Epidermal melanocyte (primary cell): ENCODE measurements around the gene ADGRB3.
"Not testable (repeated sequence)": the region's sequence is repeated elsewhere in the genome, so short reads cannot be mapped to it uniquely, and the experiment has no call there.

Source experiments
- DNase-seq: peaks from one replicate; pipeline ENCODE4 v3.0.0; 2011; ENCODE audit warnings: low spot score; ENCODE audit not compliant: insufficient read length

Gene ADGRB3

DNA sequence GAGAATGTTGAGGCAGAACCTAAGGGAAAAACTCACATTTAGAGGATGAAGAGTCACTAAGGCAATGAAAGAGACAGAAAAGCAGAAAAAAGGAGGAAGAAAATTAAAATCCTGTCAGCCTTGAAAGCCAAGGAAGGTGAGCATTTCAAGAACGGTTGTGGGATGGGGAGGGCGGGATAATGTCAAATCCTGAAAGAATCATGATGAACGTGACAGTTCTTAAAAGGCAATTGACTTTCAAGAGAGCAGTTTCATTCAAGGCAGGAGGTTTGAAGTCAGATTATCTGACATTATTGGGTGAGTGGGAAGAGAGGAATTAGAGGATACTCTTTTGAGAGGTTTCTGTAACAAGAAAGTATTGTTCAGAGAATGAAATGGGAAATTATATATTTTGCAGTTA is 284.5 kb downstream of the ADGRB3 start:
- no peak for DNase-seq

GRCh38 chr6:68941345-68941744 is 306.3 kb downstream of the ADGRB3 start:
- no peak for DNase-seq

DNA sequence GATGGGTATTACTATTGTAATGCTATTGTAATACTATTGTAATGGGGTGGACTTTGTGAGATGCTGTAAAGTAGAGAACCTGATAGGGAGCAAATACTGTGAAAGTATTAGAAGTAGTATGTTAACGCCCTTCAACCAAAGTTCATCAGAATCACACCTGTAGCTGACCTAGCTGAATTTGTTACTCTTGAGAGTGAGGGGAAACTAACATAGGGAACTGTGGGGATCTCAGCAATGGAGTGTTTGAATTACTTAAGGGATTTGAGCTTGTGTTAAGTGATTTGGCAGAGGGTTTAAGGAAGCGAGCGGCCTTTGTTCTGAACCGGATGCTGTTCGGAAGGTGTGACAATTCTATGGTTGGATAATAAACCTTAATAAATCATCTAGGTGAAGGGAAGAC is 312.6 kb downstream of the ADGRB3 start:
- DNase-seq, result no peak

DNA sequence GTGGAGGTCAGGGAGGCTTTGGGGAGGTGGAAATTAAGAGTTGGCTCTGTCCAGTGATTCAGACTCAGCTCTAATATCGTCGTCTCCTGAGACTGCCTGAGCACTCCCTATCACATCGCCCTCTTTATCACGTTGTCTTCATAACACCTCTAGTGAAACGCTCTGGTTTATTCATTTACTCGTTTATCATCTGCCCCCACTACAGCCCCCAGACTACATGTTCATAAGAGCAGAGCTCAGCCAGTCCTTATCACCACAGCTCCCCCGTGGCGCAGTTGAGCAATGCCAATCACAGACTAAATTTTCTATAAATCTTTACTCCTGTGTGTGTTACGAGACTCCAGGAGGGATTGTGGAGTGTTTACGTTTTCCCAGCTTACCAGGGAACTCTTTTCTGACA is 316.2 kb downstream of the ADGRB3 start:
- no peak for DNase-seq

DNA sequence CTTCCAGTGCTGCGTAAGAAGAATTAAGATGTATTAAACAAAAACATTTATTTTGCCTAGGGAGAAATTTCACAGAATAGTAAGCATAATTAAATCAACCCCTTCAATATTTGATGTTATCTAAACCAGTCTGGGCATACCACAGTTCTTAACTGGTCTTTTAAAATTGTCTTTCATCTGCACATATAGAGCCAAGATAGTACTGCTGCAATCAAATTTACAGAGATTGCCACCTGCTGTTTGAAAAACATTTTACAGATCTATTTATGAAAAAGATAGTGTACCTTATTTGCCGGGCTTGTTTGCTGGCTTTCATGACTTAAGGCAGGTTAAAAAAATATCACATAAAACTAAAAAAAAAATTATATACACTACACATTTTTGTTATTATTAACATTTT is 323.2 kb downstream of the ADGRB3 start:
- DNase-seq, result no peak

GRCh38 chr6:68967549-68968300 is 332.6 kb downstream of the ADGRB3 start:
- no peak for DNase-seq

DNA sequence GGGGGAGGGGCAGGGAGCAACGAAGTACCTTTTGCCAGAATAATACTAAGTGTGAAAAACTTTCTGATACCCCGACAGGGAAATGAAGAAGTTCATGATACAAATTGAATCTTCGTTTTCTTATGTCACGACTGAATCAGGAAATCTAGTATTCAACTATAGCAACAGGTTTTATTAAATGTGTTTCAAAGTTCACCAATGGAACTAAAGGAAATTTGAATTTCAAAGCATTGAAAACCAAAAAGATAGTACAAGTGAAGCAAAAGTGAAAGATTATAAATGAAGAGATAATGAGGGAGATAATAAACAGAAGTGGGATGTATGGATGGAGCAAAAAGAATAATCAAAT is 333.2 kb downstream of the ADGRB3 start:
- DNase-seq, result no peak

GRCh38 chr6:68973066-68973465 is 338.0 kb downstream of the ADGRB3 start:
- no peak for DNase-seq

DNA sequence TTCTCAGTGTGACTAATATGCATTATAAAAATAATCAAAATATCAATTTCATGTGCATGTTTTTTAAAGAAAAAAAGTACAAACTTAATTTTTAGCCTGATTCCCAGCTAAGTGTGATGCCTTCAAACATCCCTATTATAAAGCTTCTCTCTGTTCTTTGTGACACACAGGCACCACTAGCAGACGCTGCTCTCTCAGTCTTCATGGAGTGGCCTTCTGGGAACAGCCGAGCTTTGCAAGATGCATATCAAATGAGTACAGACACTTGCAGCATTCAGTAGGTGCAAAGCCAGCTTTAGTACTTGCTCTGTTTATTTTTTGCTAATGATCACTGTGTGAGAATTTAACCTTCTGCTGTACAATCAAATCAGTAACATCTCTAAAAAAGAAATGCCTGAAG is 340.0 kb downstream of the ADGRB3 start:
- DNase-seq, result no peak

DNA sequence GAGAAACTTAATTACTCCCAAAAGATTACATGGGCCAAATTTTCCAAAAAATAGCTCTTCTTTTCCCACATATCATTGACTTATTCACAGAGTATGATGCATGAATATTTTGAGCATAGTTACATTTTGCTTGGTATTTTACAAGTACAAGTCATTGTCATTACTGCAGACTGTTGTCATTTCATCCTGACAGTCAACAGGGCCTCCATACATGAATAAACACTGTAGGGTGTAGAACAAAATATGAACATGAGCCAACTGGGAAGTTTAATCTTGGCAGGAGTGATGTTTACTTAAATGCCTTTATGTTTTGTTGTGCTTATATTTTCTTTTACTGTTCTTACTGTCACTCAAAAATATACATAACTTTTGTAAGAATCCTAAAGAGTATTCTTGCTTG is 340.7 kb downstream of the ADGRB3 start:
- no peak for DNase-seq

GRCh38 chr6:68976260-68976659 is 341.2 kb downstream of the ADGRB3 start:
- DNase-seq, result no peak

- DNase-seq, result no peak
Measured at GRCh38 chr6:68978411-68978810, 343.3 kb downstream of the ADGRB3 start.

GRCh38 chr6:68981668-68982067 is 346.6 kb downstream of the ADGRB3 start:
- DNase-seq, result not testable (repeated sequence)

- no peak for DNase-seq
Measured at GRCh38 chr6:68988698-68989097, 353.6 kb downstream of the ADGRB3 start.

- no peak for DNase-seq
Measured at GRCh38 chr6:68990317-68990716, 355.2 kb downstream of the ADGRB3 start.

DNA sequence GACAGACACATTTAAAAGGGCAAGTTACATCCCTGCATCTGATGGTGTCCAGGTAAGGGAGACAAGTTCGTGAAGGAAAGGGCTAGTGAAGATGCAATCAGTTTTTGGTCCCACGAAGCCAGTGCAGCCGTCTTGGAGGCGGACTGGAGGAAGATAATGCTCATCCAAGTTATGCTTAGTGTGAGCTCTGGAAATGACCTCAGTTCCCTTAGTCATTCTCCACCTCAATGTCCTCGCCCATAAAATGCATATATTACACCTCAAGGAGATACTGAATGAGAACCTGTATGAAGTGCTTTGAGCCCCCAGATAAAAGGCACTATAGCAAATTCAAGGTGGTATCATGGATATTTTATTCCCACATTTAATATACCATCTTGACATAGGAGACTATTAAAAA is 358.8 kb downstream of the ADGRB3 start:
- no peak for DNase-seq

DNA sequence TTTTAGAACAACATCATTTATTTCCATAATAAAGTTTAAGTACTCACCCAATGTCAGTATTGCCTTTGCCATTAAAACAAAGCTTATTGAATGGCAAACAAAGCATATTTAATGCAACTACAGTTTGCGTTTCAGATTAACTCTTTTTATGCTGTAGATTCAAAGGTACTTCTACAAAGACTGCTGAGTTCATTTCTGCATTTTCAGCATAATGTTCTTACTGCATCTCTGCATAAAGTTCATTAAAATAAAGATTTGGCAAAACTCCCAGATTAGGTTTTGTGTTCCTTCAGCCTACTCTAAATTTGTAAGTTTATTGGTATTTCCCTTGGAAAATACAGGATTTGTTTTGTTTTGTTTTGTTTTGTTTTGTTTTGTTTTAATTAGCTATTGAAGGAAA is 359.4 kb downstream of the ADGRB3 start:
- DNase-seq, result no peak

GRCh38 chr6:69005199-69005598 is 370.1 kb downstream of the ADGRB3 start:
- no peak for DNase-seq

DNA sequence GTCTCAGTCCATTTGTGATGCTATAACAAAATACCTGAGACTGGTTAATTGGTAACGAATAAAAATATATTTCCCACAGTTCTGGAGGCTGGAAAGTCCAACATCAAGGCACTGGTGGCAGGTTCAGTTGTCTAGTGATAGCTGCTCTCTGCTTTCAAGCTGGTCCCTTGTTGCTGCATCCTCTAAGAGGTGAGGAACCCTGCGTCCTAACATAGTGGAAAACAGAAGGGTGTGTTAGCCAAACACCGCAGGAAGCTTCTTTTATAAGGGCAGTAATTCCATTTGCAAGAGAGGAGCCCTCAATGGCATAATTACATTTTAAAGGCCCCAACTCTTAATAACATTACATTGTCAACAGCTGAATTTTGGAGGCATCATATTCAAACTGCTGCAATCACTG is 372.7 kb downstream of the ADGRB3 start:
- no peak for DNase-seq

- DNase-seq, result no peak
Measured at GRCh38 chr6:69012211-69012610, 377.1 kb downstream of the ADGRB3 start.

DNA sequence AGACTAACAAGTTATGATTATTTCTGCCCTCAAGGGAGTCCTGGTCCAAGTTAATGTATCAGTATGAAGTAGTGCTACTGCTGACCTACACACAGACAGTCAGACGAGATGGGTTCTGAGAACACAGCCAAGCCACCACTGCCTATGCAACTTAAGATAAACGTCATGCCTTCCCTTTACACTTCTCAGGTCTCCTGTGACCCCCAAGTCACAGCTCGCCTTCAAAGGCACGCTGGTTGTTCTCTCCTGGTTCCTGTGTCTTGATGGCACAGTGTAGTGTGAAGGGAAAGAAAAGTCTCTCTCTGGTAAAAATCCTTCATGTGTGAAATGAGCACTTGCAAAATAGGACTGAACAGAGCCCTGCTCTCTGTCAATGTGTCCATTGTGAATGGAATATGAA is 377.8 kb downstream of the ADGRB3 start:
- no peak for DNase-seq

- no peak for DNase-seq
Measured at GRCh38 chr6:69018906-69019305, 383.8 kb downstream of the ADGRB3 start.

GRCh38 chr6:69019832-69020231 is 384.8 kb downstream of the ADGRB3 start:
- no peak for DNase-seq

DNA sequence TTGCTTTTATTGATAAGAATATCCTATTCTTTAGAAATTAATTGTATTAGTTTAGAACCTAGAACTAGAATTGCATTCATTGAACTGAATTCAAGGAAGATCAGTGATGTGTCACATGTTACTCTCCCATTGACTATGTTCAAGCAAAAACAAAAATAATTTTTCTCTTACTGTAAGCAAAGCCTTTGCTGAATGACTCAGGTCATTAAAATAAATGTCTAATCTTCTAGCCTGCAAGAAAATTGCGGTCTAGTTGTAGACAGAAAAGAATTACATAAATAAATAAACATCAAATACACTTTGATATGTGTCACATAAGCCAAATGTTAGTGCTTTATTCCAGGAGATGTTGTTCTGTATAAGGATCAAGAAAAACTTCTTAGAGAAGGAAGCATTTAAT is 387.9 kb downstream of the ADGRB3 start:
- no peak for DNase-seq
